Measurements from ENCODE around the gene BGLAP.
A peak's percentile ranks its signal among the peaks of the same experiment; 100 is the strongest.

The BGLAP gene

DNA sequence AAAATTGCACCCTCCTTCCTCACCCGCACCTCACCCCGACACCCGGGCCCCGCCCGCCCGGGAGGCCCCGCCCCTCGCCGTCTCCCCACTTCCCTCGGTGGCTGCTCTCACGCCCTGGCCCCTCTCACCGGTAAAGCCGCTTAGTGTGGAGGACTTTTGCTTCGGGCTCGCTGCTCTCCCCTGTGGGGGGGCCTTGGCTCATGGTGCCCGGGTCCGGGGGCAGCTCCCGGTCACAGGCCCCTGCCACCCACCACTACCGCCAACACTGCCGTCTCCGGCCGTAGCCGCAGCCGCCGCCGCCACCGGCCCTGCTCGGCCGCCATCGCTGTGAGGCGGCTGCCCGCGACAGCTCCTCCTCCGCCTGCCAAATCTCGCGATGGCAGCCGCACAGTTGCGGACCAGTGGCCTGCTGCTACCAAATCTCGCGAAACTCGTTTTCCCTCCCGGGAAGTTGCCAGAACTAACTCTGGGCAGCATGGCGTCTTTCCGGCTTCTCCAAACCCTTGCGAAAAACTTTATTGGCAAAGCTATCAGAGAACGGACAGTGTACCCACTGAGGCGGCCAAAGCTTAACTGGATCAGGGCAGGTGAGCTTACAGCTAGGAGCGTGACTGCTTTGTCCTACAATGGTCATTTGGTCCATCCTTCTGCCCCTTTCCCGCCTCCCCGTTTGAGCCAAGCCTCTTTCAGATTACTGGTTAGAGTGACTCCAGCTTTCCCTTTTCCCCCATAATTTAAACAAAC lies 40.7 kb downstream of the BGLAP start, which contains the start of gene SMG5:
TSS of gene SMG5 (minus strand) at position 347 of the 744 bp plus-strand sequence. CDS start at position 202, 145 bp downstream.
- Histone ChIP-seq H3K4me1 (ENCODE audit: control insufficient read depth in 2 of 2, insufficient read depth in 1 of 2, low read depth in 1 of 2, low read length in 2 of 2) (peaks cover 11 to 12% of the 10 kb centered on the region in 2 donors), H2BK15ac (ENCODE audit: low read length) (no peak within 1 kb of the TSS), H3K27me3 (ENCODE audit: control insufficient read depth in 3 of 3, insufficient read depth in 3 of 3, low read depth in 1 of 3, low read length in 3 of 3) (no peaks in the 10 kb centered on the region), H3K79me1 (ENCODE audit: low read depth, low read length) (peaks cover 7% of the 10 kb centered on the region), H2AFZ (ENCODE audit: low read length) (peak within 1 kb of the TSS; percentile 96), H3K14ac (ENCODE audit: low read length) (peak within 1 kb of the TSS; percentile 95), H3K23ac (ENCODE audit: low read depth, low read length, poor library complexity) (peak within 1 kb of the TSS; percentile 98), H2BK120ac (ENCODE audit: low read depth, low read length) (no peak within 1 kb of the TSS), H3K9ac (ENCODE audit: low read depth, low read length, poor library complexity) (peak within 1 kb of the TSS; percentile 97), H3K4me2 (ENCODE audit: insufficient read depth, low read length, poor library complexity, severe bottlenecking) (peak within 1 kb of the TSS; percentile 64), H3K36me3 (replicated peaks in 1 of 2; ENCODE audit: control insufficient read depth in 2 of 2, insufficient read depth in 2 of 2, low read length in 2 of 2) (peaks cover 18 to 34% of the 10 kb centered on the region in 2 donors), H3K4me3 (ENCODE audit: low read length in 2 of 2) (peak within 1 kb of the TSS; percentile 84 to 90), H2BK12ac (ENCODE audit: low read length) (no peak within 1 kb of the TSS), H2BK5ac (ENCODE audit: low read length) (peak within 1 kb of the TSS; percentile 31), H4K91ac (ENCODE audit: low read depth, low read length, poor library complexity) (no peak within 1 kb of the TSS), H3K9me3 (replicated peaks in 1 of 2; ENCODE audit: control insufficient read depth in 2 of 2, insufficient read depth in 1 of 2, low read depth in 1 of 2, low read length in 2 of 2) (no peaks in the 10 kb centered on the region), H3K4ac (ENCODE audit: low read length) (no peak within 1 kb of the TSS), H4K8ac (ENCODE audit: low read depth, low read length) (peak within 1 kb of the TSS; percentile 19), H2AK5ac (ENCODE audit: low read depth, low read length) (no peak within 1 kb of the TSS), H3K18ac (ENCODE audit: low read length) (peak within 1 kb of the TSS; percentile 98), H3K27ac (replicated peaks; ENCODE audit: low read length) (peak within 1 kb of the TSS; percentile 49)
- DNase-seq (ENCODE audit: low spot score), result peak; percentile 97
- no CpG with 5 or more reads among the region's 50 CpGs for WGBS, 2 donors (ENCODE audit: extremely low coverage in 2 of 2, insufficient read length in 2 of 2, insufficient replicate concordance in 1 of 2)

DNA sequence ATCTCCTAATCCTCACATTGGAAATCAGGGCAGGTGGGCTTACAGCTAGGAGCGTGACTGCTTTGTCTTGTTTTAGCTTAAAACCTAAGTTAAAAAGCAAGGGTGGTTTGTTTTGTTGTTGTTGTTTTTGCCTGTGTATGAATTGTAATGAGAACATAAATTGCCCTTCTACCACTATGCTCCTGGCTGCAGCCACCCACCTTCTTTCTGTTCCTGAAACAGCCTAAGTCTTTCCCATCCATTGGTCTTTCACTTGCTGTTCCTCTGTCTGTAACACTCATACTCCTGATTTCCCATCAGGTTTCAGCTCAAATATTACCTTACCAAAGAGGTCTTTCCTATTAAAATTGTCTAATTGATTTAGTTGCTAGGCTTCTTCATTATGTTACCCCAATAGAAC lies 41.5 kb downstream of the BGLAP start:
- no CpG with 5 or more reads among the region's 1 CpG for WGBS, 2 donors (ENCODE audit: extremely low coverage in 2 of 2, insufficient read length in 2 of 2, insufficient replicate concordance in 1 of 2)
- Histone ChIP-seq H3K9ac (ENCODE audit: low read depth, low read length, poor library complexity) (no peak overlapping the region), H3K23ac (ENCODE audit: low read depth, low read length, poor library complexity) (no peak overlapping the region), H2AK5ac (ENCODE audit: low read depth, low read length) (no peak overlapping the region), H3K9me3 (replicated peaks in 1 of 2; ENCODE audit: control insufficient read depth in 2 of 2, insufficient read depth in 1 of 2, low read depth in 1 of 2, low read length in 2 of 2) (no peaks in the 10 kb centered on the region), H2BK5ac (ENCODE audit: low read length) (no peak overlapping the region), H2BK120ac (ENCODE audit: low read depth, low read length) (no peak overlapping the region), H3K27me3 (ENCODE audit: control insufficient read depth in 3 of 3, insufficient read depth in 3 of 3, low read depth in 1 of 3, low read length in 3 of 3) (no peaks in the 10 kb centered on the region), H4K8ac (ENCODE audit: low read depth, low read length) (peak overlapping the region; percentile 19), H2BK12ac (ENCODE audit: low read length) (no peak overlapping the region), H2AFZ (ENCODE audit: low read length) (peak overlapping the region; percentile 96), H3K4ac (ENCODE audit: low read length) (no peak overlapping the region), H3K14ac (ENCODE audit: low read length) (no peak overlapping the region), H4K91ac (ENCODE audit: low read depth, low read length, poor library complexity) (no peak overlapping the region), H3K27ac (replicated peaks; ENCODE audit: low read length) (no peak overlapping the region), H3K4me3 (ENCODE audit: low read length in 2 of 2) (peak overlapping the region; percentile 79 to 84), H3K4me2 (ENCODE audit: insufficient read depth, low read length, poor library complexity, severe bottlenecking) (peak overlapping the region; percentile 45), H2BK15ac (ENCODE audit: low read length) (no peak overlapping the region), H3K36me3 (replicated peaks in 1 of 2; ENCODE audit: control insufficient read depth in 2 of 2, insufficient read depth in 2 of 2, low read length in 2 of 2) (peaks cover 11 to 25% of the 10 kb centered on the region in 2 donors), H3K4me1 (ENCODE audit: control insufficient read depth in 2 of 2, insufficient read depth in 1 of 2, low read depth in 1 of 2, low read length in 2 of 2) (peaks cover 11 to 12% of the 10 kb centered on the region in 2 donors), H3K79me1 (ENCODE audit: low read depth, low read length) (peaks cover 4% of the 10 kb centered on the region), H3K18ac (ENCODE audit: low read length) (no peak overlapping the region)
- no peak for DNase-seq (ENCODE audit: low spot score)

DNA sequence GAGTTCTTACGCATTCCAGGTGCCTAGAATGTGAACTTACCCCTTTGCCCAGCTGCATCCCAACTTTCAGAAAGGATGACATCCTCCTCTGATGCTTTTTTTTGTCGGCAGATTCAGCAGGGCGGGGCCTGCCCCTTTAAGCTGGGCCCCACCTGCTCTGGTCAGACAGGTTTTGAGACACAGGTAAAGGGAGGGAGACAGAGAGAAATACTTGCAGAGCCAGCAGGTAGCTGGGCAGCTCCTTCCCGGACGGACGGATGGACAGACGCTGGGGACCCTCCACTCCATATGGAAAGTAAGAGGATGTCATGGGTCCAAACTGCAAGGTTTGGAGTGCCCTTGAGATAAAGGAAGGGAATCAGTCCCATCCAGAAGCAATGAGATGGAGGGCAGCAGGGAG lies 42.1 kb downstream of the BGLAP start, which contains the start of gene TMEM79:
TSS of gene TMEM79 (plus strand) at position 214 of the 400 bp plus-strand sequence. CDS start 902 bp downstream, outside the sequence.
- Histone ChIP-seq H4K8ac (ENCODE audit: low read depth, low read length) (peak within 1 kb of the TSS; percentile 19), H3K27ac (replicated peaks; ENCODE audit: low read length) (no peak within 1 kb of the TSS), H2AFZ (ENCODE audit: low read length) (peak within 1 kb of the TSS; percentile 96), H3K4me2 (ENCODE audit: insufficient read depth, low read length, poor library complexity, severe bottlenecking) (peak within 1 kb of the TSS; percentile 45), H3K9me3 (replicated peaks in 1 of 2; ENCODE audit: control insufficient read depth in 2 of 2, insufficient read depth in 1 of 2, low read depth in 1 of 2, low read length in 2 of 2) (no peaks in the 10 kb centered on the region), H3K36me3 (replicated peaks in 1 of 2; ENCODE audit: control insufficient read depth in 2 of 2, insufficient read depth in 2 of 2, low read length in 2 of 2) (peaks cover 6 to 19% of the 10 kb centered on the region in 2 donors), H3K9ac (ENCODE audit: low read depth, low read length, poor library complexity) (no peak within 1 kb of the TSS), H2BK12ac (ENCODE audit: low read length) (no peak within 1 kb of the TSS), H2BK15ac (ENCODE audit: low read length) (no peak within 1 kb of the TSS), H3K4ac (ENCODE audit: low read length) (no peak within 1 kb of the TSS), H4K91ac (ENCODE audit: low read depth, low read length, poor library complexity) (no peak within 1 kb of the TSS), H3K14ac (ENCODE audit: low read length) (no peak within 1 kb of the TSS), H3K18ac (ENCODE audit: low read length) (no peak within 1 kb of the TSS), H3K27me3 (ENCODE audit: control insufficient read depth in 3 of 3, insufficient read depth in 3 of 3, low read depth in 1 of 3, low read length in 3 of 3) (no peaks in the 10 kb centered on the region), H2BK120ac (ENCODE audit: low read depth, low read length) (no peak within 1 kb of the TSS), H2AK5ac (ENCODE audit: low read depth, low read length) (no peak within 1 kb of the TSS), H2BK5ac (ENCODE audit: low read length) (no peak within 1 kb of the TSS), H3K79me1 (ENCODE audit: low read depth, low read length) (peaks cover 4% of the 10 kb centered on the region), H3K4me1 (ENCODE audit: control insufficient read depth in 2 of 2, insufficient read depth in 1 of 2, low read depth in 1 of 2, low read length in 2 of 2) (peaks cover 11 to 12% of the 10 kb centered on the region in 2 donors), H3K4me3 (ENCODE audit: low read length in 2 of 2) (peak within 1 kb of the TSS; percentile 79 to 84), H3K23ac (ENCODE audit: low read depth, low read length, poor library complexity) (no peak within 1 kb of the TSS)
- no CpG with 5 or more reads among the region's 7 CpGs for WGBS, 2 donors (ENCODE audit: extremely low coverage in 2 of 2, insufficient read length in 2 of 2, insufficient replicate concordance in 1 of 2)
- DNase-seq (ENCODE audit: low spot score), result no peak

DNA sequence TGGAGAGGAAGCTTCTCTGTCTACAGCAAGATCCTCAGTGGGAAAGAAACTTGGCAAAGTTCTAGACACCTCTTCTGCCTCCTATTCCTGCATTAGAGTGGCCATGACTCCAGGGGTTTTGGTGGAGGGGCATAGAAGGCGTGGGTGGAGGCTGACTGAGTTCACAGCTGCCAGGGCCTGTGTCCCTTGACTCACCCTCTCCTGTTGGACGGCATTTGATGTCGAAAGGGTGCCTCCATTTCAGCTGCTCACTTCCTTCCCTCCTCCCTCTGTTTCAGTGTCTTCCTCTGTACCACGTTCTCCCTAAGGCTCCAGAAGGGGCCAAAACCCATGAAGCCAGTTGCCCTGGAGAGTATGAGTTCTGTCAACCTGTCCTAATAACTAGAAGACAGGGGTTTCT lies 42.8 kb downstream of the BGLAP start:
- no peak overlapping the region for H3K4ac ChIP-seq (ENCODE audit: low read length)
- H3K18ac ChIP-seq (ENCODE audit: low read length), result no peak overlapping the region
- no peak overlapping the region for H4K91ac ChIP-seq (ENCODE audit: low read depth, low read length, poor library complexity)
- no peaks in the 10 kb centered on the region for H3K27me3 ChIP-seq (ENCODE audit: control insufficient read depth in 3 of 3, insufficient read depth in 3 of 3, low read depth in 1 of 3, low read length in 3 of 3)
- H3K36me3 ChIP-seq (replicated peaks in 1 of 2; ENCODE audit: control insufficient read depth in 2 of 2, insufficient read depth in 2 of 2, low read length in 2 of 2), result peaks cover 4 to 13% of the 10 kb centered on the region in 2 donors
- H3K4me3 ChIP-seq (ENCODE audit: low read length in 2 of 2), result peak overlapping the region in 1 of 2 donors; percentile 23
- no peak for DNase-seq (ENCODE audit: low spot score)
- H2BK12ac ChIP-seq (ENCODE audit: low read length), result no peak overlapping the region
- H2BK15ac ChIP-seq (ENCODE audit: low read length), result no peak overlapping the region
- no peak overlapping the region for H3K9ac ChIP-seq (ENCODE audit: low read depth, low read length, poor library complexity)
- H2AFZ ChIP-seq (ENCODE audit: low read length), result no peak overlapping the region
- H3K27ac ChIP-seq (replicated peaks; ENCODE audit: low read length), result no peak overlapping the region
- no peak overlapping the region for H4K8ac ChIP-seq (ENCODE audit: low read depth, low read length)
- no peaks in the 10 kb centered on the region for H3K9me3 ChIP-seq (replicated peaks in 1 of 2; ENCODE audit: control insufficient read depth in 2 of 2, insufficient read depth in 1 of 2, low read depth in 1 of 2, low read length in 2 of 2)
- no peak overlapping the region for H2AK5ac ChIP-seq (ENCODE audit: low read depth, low read length)
- no peak overlapping the region for H3K14ac ChIP-seq (ENCODE audit: low read length)
- no peak overlapping the region for H3K23ac ChIP-seq (ENCODE audit: low read depth, low read length, poor library complexity)
- H3K4me2 ChIP-seq (ENCODE audit: insufficient read depth, low read length, poor library complexity, severe bottlenecking), result no peak overlapping the region
- H2BK5ac ChIP-seq (ENCODE audit: low read length), result no peak overlapping the region
- no peak overlapping the region for H2BK120ac ChIP-seq (ENCODE audit: low read depth, low read length)
- peaks cover 11 to 12% of the 10 kb centered on the region in 2 donors for H3K4me1 ChIP-seq (ENCODE audit: control insufficient read depth in 2 of 2, insufficient read depth in 1 of 2, low read depth in 1 of 2, low read length in 2 of 2)
- peaks cover 4% of the 10 kb centered on the region for H3K79me1 ChIP-seq (ENCODE audit: low read depth, low read length)
- no CpG with 5 or more reads among the region's 4 CpGs for WGBS, 2 donors (ENCODE audit: extremely low coverage in 2 of 2, insufficient read length in 2 of 2, insufficient replicate concordance in 1 of 2)

Measured in neuronal stem cell (in vitro differentiated cells).